Nephron (organoid): ENCODE measurements around the gene HEATR5B.
A peak's percentile ranks its signal among the peaks of the same experiment; 100 is the strongest.
"Not testable (repeated sequence)": the region's sequence is repeated elsewhere in the genome, so short reads cannot be mapped to it uniquely, and the experiment has no call there.

Experiments
- H3K27ac Mint-ChIP-seq, 3 experiments: 2 replicates each; pipeline ENCODE4 v1.8.0; 2020; ENCODE audit warnings: mixed read lengths in 3 of 3, mild to moderate bottlenecking in 2 of 3, moderate library complexity in 1 of 3
- H3K27me3 Mint-ChIP-seq: 2 replicates; pipeline ENCODE4 v1.8.0; 2021; ENCODE audit warnings: low read depth, mild to moderate bottlenecking, moderate library complexity, mixed read lengths
- H3K36me3 Mint-ChIP-seq: 2 replicates; pipeline ENCODE4 v1.8.0; 2020; ENCODE audit warnings: low read depth, mixed read lengths
- H3K4me1 Mint-ChIP-seq: 2 replicates; pipeline ENCODE4 v1.8.0; 2020; ENCODE audit warnings: mixed read lengths
- H3K4me3 Mint-ChIP-seq, 3 experiments: 2 replicates each; pipeline ENCODE4 v1.8.0; 2020; ENCODE audit warnings: mild to moderate bottlenecking in 3 of 3, mixed read lengths in 3 of 3, moderate library complexity in 2 of 3
- H3K9me3 Mint-ChIP-seq: 2 replicates; pipeline ENCODE4 v1.8.0; 2020; ENCODE audit warnings: mixed read lengths
- TF ChIP-seq, protein P1 (sequence below), 3 experiments: fragments of 200-600 bp; sonication (generic); IDR thresholded peaks; one replicate each; pipeline ENCODE4 v1.5.0; 2021; ENCODE audit warnings: antibody characterized with exemption in 3 of 3; ENCODE audit not compliant: unreplicated experiment in 3 of 3

The HEATR5B gene

DNA sequence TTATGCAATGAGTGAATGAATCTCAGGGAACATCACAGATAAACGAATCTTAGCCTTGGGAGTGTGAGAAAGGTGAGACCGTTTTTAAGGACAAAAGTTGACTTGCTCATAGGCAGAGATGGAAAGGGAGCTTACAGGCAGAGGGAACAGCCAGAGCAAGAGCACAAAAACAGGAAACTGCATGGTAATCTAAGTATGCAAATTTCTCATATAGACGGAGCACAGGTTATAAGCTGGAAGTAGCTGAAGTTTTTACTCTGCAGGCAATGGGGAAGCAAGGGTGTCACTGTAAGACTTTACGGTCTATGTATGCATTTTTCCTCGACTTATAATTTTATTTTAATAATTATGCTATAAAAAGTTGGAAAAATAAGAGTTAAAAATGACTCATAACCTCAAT is 73.0 kb downstream of the HEATR5B start:
- H3K36me3 Mint-ChIP-seq: peaks cover 38% of the 10 kb centered on the region
- no peak overlapping the region for H3K27ac Mint-ChIP-seq
- no peaks in the 10 kb centered on the region for H3K27me3 Mint-ChIP-seq
- TF ChIP-seq, protein P1, sequence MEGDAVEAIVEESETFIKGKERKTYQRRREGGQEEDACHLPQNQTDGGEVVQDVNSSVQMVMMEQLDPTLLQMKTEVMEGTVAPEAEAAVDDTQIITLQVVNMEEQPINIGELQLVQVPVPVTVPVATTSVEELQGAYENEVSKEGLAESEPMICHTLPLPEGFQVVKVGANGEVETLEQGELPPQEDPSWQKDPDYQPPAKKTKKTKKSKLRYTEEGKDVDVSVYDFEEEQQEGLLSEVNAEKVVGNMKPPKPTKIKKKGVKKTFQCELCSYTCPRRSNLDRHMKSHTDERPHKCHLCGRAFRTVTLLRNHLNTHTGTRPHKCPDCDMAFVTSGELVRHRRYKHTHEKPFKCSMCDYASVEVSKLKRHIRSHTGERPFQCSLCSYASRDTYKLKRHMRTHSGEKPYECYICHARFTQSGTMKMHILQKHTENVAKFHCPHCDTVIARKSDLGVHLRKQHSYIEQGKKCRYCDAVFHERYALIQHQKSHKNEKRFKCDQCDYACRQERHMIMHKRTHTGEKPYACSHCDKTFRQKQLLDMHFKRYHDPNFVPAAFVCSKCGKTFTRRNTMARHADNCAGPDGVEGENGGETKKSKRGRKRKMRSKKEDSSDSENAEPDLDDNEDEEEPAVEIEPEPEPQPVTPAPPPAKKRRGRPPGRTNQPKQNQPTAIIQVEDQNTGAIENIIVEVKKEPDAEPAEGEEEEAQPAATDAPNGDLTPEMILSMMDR (IDR thresholded peaks at IDR 0.05; ENCODE audit: unreplicated experiment in 3 of 3): no peak
- no peaks in the 10 kb centered on the region for H3K9me3 Mint-ChIP-seq
- H3K4me1 Mint-ChIP-seq: no peaks in the 10 kb centered on the region
- H3K4me3 Mint-ChIP-seq: no peak overlapping the region

DNA sequence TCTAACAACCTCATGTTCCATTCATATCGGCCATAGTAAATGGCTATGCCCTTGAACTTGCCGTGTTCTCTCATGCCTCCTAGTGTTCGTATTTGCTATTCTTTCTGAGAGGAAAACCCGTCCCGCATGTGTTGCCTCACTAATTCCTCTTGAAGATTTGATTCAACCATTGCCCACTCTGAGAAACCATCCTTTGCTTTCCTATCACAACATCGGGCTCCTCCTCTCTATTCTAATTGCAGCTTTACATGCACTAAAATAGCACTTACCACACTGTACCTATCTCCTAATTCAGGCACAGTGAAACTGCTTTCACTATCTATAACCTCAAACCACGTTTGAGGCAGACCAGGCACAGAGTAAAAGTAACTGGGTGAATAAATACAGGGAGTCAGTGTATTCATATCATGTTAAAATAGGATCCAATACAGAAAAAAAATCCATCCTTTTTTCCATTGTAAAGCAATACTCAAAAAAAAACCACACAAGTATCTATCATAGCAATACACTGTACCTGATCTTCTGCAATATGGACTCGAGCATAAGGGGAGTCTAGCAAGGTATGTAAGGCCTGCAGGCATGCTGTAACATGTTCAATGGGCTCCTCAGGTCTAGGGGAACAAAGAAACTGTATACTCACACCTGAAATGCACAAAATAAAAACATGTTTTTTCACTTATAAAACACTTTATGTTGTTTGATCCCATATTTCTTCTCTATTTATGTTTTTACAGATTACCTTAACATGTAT is 78.9 kb downstream of the HEATR5B start:
- Mint-ChIP-seq H3K27ac (no peak overlapping the region), H3K9me3 (no peaks in the 10 kb centered on the region), H3K27me3 (peaks cover 3% of the 10 kb centered on the region), H3K4me3 (no peak overlapping the region), H3K4me1 (no peaks in the 10 kb centered on the region), H3K36me3 (peaks cover 41% of the 10 kb centered on the region)
- TF ChIP-seq, protein P1 (IDR thresholded peaks at IDR 0.05; ENCODE audit: unreplicated experiment in 3 of 3): peak in 2 of 3 experiments; percentile 31 to 45

DNA sequence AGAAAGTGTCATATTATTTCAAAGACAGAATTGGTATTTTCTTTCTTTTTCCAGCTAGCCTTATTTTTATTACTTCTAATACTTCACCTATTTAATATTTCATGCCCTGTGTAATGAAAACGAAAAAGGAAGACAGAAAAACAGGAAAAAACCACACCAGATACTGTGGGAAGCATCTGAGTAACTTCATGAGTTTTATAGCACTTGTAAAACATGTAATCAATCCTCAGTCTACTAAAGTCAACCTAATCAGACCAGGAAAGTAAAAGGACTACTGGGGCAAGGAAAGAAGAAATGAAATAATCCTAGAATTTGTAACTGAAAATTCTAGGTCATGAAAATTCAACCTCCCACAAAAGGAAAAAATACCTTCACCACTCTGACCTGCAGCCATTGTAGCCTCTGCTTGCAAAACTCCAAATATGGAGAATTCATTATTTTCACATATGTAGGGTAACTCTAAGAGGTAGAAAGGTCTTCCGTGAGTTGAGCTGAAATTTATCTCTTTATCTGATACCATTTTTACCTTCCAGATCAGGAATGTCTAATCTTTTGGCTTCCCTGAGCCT is 83.1 kb downstream of the HEATR5B start:
- TF ChIP-seq, protein P1 (IDR thresholded peaks at IDR 0.05; ENCODE audit: unreplicated experiment in 3 of 3): no peak
- no peak overlapping the region for H3K4me3 Mint-ChIP-seq
- H3K27ac Mint-ChIP-seq: no peak overlapping the region
- H3K9me3 Mint-ChIP-seq: no peaks in the 10 kb centered on the region
- peaks cover 3% of the 10 kb centered on the region for H3K27me3 Mint-ChIP-seq
- peaks cover 62% of the 10 kb centered on the region for H3K36me3 Mint-ChIP-seq
- no peaks in the 10 kb centered on the region for H3K4me1 Mint-ChIP-seq

DNA sequence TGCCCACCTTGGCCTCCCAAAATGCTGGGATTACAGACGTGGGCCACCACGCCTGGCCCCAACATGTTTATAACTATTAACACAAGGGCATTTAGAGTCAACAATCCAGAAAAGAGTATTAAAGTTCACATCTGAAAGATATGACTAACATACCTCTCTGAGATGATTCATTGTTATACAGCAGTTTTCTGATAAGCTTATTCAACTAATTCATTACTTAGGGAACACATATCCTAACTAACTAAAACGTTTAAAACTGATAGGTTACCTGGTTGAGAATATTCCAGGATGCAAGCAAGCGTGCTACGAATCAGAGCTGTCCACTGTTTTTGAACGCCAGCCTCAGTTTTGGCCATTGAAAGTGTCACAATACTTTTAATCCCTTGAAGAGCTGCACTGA is 83.9 kb downstream of the HEATR5B start:
- no peaks in the 10 kb centered on the region for H3K4me1 Mint-ChIP-seq
- no peaks in the 10 kb centered on the region for H3K9me3 Mint-ChIP-seq
- H3K27ac Mint-ChIP-seq: no peak overlapping the region
- TF ChIP-seq, protein P1 (IDR thresholded peaks at IDR 0.05; ENCODE audit: unreplicated experiment in 3 of 3): no peak
- peaks cover 65% of the 10 kb centered on the region for H3K36me3 Mint-ChIP-seq
- peaks cover 3% of the 10 kb centered on the region for H3K27me3 Mint-ChIP-seq
- no peak overlapping the region for H3K4me3 Mint-ChIP-seq

DNA sequence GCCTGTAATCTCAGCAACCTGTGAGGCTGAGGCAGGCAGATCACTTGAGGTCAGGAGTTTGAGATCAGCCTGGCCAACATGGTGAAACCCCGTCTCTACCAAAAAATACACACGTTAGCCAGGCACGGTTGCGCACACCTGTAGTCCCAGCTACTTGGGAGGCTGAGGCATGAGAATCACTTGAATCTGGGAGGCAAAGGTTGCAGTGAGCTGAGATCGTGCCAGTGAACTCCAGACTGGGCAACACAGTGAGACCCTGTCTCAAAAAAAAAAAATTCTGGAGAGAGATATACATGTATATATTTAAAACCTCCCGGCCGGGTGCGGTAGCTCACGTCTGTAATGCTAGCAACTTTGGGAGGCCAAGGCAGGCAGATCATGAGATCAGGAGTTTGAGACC is 84.8 kb downstream of the HEATR5B start:
- not testable (repeated sequence) for H3K9me3 Mint-ChIP-seq, H3K4me3 Mint-ChIP-seq, H3K27me3 Mint-ChIP-seq, H3K4me1 Mint-ChIP-seq, H3K27ac Mint-ChIP-seq
- peaks cover 56% of the 10 kb centered on the region for H3K36me3 Mint-ChIP-seq

DNA sequence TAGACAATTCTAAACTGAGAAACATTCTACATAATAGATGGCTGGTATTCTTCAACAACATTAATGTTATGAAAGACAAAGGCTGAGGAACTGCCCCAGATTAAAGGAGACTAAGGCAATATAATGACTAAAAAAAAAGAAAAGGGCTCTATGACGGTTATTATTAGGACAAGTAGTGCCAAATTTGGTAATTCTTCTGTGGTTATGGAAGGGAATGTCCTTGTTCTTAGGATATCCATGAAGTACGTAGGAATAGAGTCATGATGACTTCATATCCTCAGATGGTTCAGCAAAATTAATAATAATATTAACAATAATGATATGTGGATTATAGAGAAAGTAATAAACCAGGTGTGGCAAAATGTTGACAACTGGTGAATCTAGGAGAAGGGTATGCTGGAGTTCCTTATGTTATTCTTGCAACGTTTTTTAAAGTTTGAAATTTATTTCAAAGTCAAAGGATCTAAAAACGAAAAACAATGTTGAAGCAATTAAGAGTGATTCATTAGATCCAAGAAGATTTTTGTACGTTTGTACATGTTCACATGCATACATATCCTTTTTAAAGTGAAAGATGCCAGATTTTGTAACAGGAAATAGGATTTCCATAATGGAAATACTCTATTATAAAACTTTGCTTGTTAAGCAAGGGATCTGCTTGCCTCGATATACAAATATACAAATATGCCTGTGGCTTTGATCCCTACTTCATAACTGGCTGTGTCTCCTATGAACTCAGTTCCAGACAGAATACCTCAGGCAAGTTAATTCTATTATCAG is 90.1 kb downstream of the HEATR5B start:
- TF ChIP-seq, protein P1 (IDR thresholded peaks at IDR 0.05; ENCODE audit: unreplicated experiment in 3 of 3): no peak
- Mint-ChIP-seq H3K27ac (no peak overlapping the region), H3K36me3 (peaks cover 46% of the 10 kb centered on the region), H3K9me3 (no peaks in the 10 kb centered on the region), H3K27me3 (no peaks in the 10 kb centered on the region), H3K4me3 (no peak overlapping the region), H3K4me1 (no peaks in the 10 kb centered on the region)
